K562 (cell line): ENCODE measurements around the gene IDH1. TPM values are rescaled to one million over a fixed set of nuclear protein-coding genes. Genes with fewer than 3 reads are reported as not detected.

Experiments
- L3MBTL2 ChIP-seq: fragments of 450-650 bp; IDR thresholded peaks from 2 replicates; pipeline ENCODE4 v1.6.1; 2016; ENCODE audit warnings: mild to moderate bottlenecking, moderate library complexity
- polyA plus RNA-seq, 8 experiments: library from polyadenylated mRNA; depleted of rRNA in 4 of 8; stranded (reverse) in 5 of 8; unstranded in 3 of 8; fragments of >200 nt; fragmentation: Nextera tagmentation in 2 of 8; fragmentation: Illumina TruSeq in 1 of 8; extraction: Ambion mirVana in 2 of 8; extraction: Trizol in 1 of 8; gene quantifications; 2 replicates each; pipeline versions ENCODE4 v1.2.1 to v1.2.3, GENCODE V29; 2011 to 2014; ENCODE audit warnings: inconsistent platforms in 1 of 8, missing spikeins in 1 of 8
- total RNA-seq, 7 experiments: library from RNA; depleted of rRNA in 6 of 7; stranded (reverse); fragments of >200 nt in 6 of 7; fragmentation: Illumina TruSeq in 2 of 7; extraction: Trizol in 2 of 7; gene quantifications; 2 replicates each; pipeline versions ENCODE4 v1.2.1 to v1.2.3, GENCODE V29; 2011 to 2021; ENCODE audit warnings: low replicate concordance in 1 of 7
- TF ChIP-seq, protein P1 (sequence below): fragments of 450-650 bp; IDR thresholded peaks from 2 replicates; pipeline ENCODE4 v1.6.1; 2016; ENCODE audit warnings: mild to moderate bottlenecking, moderate library complexity
- TF ChIP-seq, protein P2 (sequence below): fragments of 450-650 bp; IDR thresholded peaks from 2 replicates; pipeline ENCODE4 v1.6.1; 2017; ENCODE audit warnings: antibody characterized with exemption, mild to moderate bottlenecking

IDH1 gene
- total and polyA plus RNA-seq, 9 of the 15 experiments (the other 6 are each of a cell fraction or from before 2014, with no cell fraction given): 61.9 to 194 (median 101) TPM

DNA sequence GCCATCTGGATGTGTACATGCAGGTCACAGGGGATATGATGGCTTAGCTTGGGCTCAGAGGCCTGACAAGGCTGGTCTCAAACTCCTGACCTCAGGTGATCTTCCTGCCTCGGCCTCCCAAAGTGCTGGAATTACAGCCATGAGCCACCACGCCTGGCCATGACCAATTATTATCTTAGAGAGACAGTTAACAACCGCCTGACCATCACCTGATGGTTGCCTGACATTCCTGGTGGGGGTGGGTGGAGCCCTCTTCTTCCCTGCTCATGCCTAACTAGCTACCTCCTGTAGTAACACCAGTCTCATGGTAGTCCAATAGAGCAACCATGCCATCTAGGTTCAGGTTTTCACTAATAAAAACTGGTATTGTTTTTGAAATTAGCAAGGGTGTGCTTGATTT lies 33.0 kb downstream of the IDH1 start (continued):
- TF ChIP-seq, protein P1, sequence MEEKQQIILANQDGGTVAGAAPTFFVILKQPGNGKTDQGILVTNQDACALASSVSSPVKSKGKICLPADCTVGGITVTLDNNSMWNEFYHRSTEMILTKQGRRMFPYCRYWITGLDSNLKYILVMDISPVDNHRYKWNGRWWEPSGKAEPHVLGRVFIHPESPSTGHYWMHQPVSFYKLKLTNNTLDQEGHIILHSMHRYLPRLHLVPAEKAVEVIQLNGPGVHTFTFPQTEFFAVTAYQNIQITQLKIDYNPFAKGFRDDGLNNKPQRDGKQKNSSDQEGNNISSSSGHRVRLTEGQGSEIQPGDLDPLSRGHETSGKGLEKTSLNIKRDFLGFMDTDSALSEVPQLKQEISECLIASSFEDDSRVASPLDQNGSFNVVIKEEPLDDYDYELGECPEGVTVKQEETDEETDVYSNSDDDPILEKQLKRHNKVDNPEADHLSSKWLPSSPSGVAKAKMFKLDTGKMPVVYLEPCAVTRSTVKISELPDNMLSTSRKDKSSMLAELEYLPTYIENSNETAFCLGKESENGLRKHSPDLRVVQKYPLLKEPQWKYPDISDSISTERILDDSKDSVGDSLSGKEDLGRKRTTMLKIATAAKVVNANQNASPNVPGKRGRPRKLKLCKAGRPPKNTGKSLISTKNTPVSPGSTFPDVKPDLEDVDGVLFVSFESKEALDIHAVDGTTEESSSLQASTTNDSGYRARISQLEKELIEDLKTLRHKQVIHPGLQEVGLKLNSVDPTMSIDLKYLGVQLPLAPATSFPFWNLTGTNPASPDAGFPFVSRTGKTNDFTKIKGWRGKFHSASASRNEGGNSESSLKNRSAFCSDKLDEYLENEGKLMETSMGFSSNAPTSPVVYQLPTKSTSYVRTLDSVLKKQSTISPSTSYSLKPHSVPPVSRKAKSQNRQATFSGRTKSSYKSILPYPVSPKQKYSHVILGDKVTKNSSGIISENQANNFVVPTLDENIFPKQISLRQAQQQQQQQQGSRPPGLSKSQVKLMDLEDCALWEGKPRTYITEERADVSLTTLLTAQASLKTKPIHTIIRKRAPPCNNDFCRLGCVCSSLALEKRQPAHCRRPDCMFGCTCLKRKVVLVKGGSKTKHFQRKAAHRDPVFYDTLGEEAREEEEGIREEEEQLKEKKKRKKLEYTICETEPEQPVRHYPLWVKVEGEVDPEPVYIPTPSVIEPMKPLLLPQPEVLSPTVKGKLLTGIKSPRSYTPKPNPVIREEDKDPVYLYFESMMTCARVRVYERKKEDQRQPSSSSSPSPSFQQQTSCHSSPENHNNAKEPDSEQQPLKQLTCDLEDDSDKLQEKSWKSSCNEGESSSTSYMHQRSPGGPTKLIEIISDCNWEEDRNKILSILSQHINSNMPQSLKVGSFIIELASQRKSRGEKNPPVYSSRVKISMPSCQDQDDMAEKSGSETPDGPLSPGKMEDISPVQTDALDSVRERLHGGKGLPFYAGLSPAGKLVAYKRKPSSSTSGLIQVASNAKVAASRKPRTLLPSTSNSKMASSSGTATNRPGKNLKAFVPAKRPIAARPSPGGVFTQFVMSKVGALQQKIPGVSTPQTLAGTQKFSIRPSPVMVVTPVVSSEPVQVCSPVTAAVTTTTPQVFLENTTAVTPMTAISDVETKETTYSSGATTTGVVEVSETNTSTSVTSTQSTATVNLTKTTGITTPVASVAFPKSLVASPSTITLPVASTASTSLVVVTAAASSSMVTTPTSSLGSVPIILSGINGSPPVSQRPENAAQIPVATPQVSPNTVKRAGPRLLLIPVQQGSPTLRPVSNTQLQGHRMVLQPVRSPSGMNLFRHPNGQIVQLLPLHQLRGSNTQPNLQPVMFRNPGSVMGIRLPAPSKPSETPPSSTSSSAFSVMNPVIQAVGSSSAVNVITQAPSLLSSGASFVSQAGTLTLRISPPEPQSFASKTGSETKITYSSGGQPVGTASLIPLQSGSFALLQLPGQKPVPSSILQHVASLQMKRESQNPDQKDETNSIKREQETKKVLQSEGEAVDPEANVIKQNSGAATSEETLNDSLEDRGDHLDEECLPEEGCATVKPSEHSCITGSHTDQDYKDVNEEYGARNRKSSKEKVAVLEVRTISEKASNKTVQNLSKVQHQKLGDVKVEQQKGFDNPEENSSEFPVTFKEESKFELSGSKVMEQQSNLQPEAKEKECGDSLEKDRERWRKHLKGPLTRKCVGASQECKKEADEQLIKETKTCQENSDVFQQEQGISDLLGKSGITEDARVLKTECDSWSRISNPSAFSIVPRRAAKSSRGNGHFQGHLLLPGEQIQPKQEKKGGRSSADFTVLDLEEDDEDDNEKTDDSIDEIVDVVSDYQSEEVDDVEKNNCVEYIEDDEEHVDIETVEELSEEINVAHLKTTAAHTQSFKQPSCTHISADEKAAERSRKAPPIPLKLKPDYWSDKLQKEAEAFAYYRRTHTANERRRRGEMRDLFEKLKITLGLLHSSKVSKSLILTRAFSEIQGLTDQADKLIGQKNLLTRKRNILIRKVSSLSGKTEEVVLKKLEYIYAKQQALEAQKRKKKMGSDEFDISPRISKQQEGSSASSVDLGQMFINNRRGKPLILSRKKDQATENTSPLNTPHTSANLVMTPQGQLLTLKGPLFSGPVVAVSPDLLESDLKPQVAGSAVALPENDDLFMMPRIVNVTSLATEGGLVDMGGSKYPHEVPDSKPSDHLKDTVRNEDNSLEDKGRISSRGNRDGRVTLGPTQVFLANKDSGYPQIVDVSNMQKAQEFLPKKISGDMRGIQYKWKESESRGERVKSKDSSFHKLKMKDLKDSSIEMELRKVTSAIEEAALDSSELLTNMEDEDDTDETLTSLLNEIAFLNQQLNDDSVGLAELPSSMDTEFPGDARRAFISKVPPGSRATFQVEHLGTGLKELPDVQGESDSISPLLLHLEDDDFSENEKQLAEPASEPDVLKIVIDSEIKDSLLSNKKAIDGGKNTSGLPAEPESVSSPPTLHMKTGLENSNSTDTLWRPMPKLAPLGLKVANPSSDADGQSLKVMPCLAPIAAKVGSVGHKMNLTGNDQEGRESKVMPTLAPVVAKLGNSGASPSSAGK: peak; percentile 37
- TF ChIP-seq L3MBTL2: peak; percentile 23; the same call in 1 of the 2 replicates
- TF ChIP-seq, protein P2, sequence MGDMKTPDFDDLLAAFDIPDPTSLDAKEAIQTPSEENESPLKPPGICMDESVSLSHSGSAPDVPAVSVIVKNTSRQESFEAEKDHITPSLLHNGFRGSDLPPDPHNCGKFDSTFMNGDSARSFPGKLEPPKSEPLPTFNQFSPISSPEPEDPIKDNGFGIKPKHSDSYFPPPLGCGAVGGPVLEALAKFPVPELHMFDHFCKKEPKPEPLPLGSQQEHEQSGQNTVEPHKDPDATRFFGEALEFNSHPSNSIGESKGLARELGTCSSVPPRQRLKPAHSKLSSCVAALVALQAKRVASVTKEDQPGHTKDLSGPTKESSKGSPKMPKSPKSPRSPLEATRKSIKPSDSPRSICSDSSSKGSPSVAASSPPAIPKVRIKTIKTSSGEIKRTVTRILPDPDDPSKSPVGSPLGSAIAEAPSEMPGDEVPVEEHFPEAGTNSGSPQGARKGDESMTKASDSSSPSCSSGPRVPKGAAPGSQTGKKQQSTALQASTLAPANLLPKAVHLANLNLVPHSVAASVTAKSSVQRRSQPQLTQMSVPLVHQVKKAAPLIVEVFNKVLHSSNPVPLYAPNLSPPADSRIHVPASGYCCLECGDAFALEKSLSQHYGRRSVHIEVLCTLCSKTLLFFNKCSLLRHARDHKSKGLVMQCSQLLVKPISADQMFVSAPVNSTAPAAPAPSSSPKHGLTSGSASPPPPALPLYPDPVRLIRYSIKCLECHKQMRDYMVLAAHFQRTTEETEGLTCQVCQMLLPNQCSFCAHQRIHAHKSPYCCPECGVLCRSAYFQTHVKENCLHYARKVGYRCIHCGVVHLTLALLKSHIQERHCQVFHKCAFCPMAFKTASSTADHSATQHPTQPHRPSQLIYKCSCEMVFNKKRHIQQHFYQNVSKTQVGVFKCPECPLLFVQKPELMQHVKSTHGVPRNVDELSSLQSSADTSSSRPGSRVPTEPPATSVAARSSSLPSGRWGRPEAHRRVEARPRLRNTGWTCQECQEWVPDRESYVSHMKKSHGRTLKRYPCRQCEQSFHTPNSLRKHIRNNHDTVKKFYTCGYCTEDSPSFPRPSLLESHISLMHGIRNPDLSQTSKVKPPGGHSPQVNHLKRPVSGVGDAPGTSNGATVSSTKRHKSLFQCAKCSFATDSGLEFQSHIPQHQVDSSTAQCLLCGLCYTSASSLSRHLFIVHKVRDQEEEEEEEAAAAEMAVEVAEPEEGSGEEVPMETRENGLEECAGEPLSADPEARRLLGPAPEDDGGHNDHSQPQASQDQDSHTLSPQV: peak; percentile 71
